Hypothalamus (tissue), 51 donors: ENCODE measurements around the gene TFDP2.

ENCODE experiments used
- DNase-seq, 51 donors: peaks; one replicate each; lab custom pipeline; 2025; lab: John Stamatoyannopoulos, UW

The TFDP2 gene

DNA sequence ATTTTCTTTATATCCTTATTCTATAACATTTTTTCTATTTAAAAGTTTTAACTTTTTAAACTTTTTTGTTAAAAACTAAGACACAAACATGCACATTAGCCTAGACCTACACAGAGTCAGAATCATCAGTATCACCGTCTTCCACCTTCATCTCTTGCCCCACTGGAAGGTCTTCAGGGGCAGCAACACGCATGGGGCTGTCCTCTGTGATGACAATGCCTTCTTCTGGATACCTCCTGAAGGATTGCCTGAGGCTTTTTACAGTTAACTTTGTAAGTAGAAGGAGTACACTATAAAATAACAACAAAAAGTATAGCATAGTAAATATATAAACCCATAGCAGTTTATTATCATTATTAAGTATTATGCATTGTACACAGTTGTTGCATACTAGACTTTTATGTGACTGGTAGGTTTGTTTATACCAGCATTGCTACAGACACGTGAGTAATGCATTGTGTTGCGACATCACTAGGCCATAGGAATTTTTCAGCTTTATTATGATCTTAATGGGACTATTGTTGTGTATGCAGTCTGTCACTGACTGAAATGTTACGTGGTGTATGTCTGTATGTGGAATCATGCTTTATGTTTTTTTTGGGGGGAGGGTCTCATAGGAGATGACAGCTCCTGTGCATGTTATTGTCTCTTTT lies 254.7 kb downstream of the TFDP2 start:
- DNase-seq, result no peak
